HG03575 (cell line): ENCODE data around the gene CATSPER4.
"Not testable (repeated sequence)": the region's sequence is repeated elsewhere in the genome, so short reads cannot be mapped to it uniquely, and the experiment has no call there.

ENCODE experiments used
- ATAC-seq: cut with Tn5 transposase; IDR thresholded peaks from one replicate; pipeline ENCODE4 v1.9.1; 2021; ENCODE audit not compliant: unreplicated experiment, insufficient number of reproducible peaks, low FRiP score; ENCODE audit errors: extremely low read depth

Gene CATSPER4

DNA sequence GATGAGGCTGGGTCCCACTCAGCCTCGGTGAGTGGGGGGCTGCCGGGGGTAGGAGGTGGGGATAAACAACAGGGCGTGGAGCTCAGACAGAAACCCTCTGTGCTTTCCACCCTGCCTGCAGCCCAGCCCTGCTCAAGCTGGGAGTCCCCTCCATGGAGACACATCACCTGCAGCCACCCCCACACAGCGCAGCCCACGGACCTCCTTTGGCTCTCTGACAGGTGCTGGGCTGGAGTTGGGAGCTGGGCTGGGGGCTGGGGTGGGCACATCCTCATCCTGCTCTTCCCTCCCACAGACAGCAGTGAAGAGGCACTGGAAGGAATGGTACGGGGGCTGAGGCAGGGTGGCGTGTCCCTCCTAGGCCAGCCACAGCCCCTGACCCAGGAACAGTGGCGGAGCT is 1.9 kb upstream of the CATSPER4 start:
- ATAC-seq, result no peak

DNA sequence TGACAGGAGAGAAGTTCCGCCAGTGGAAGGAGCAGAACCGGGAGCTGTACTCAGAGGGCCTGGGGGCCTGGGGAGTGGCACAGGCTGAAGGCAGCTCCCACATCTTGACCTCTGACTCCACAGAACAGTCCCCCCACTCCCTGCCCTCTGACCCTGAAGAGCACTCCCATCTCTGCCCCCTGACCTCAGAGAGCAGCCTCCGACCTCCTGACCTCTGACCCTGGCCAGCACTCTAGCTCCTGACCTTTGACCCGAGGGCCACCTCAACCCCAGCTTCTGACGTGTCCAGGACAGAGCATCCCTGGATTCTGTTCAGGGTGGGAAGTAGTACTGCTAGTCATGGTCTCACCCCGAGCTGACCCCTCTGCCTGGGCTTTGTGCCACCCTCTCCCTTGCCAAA is 1.1 kb upstream of the CATSPER4 start:
- ATAC-seq, result no peak

DNA sequence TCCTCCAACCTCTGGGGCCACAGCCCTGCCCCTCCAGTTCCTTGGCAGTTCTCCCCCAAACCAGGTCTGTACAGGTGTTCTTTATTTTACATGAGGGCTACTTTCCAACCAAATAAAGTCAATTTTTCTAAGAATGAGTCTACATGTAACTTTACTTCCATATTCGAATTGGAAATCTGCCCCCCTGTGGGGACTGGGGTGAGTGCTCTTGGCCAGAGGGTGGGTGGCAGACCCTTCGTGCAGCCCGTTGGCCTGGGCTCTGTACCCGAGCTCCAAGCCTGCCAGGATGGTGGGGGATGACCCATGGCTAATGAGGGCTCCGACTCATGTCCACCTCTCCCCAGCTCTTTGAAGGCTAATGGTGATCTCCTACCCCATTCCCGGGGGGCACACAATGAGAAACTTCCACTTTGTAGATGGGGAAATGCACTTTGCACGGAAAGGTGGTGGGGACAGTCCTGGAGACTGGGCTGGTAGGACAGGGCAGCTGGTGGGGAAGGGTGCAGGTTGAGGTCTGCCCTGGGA is 589 bp upstream of the CATSPER4 start:
- ATAC-seq, result no peak

DNA sequence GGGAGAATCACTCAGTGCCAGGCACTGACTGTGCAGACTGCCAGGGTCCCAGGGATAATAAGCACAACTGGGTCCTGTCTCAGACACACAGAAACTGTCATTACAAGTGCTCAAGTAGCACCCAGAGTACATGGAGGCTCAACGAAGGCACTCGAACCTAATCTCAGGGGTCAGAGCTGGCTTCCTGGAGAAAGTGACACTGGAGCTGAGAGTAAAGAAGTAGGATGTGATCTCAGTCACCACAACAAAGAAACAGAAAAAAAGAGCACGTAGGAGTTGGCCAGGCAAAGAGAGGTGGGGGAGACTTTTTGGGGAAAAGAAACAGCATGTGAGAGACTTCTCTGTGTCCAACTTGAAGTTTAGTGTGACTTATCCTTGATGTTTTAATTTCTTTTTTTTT is 1.3 kb downstream of the CATSPER4 start:
- ATAC-seq, result no peak

DNA sequence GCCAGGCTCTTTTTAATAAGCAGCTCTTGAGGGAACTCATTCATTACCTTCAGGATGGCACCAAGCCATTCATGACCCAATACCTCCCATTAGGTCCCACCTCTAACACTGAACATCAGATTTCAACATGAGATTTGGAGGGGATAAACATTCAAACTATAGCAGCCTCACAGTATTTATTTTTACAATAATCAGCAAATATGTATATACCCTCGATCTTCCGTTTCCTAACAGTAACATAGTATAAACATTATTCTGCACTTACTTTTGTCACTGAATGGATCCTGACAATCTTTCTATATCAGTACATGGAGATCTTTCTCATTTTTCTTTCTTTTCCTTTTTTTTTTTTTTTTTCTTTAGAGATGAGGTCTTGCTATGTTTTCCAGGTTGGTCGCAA is 5.4 kb downstream of the CATSPER4 start:
- ATAC-seq, result no peak

DNA sequence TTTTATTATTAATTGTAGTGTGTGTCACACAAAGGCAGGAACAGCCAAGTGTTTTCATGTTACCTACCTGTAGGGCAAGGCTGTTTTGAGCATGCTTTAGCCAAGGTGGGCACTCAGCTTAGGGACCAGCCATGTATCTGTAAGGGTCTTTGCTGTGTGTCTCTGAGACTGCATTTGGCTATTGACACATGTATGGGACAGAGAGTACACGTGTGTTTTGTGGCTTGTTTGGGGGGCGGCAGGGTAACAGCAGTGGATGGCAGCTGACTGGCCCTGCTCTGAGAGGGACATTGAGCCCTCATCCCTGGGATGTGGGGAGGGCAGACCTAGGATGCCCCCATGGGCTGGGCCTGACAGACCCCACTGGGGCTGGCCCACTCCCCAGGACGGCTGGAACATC is 6.9 kb downstream of the CATSPER4 start:
- ATAC-seq, result no peak

DNA sequence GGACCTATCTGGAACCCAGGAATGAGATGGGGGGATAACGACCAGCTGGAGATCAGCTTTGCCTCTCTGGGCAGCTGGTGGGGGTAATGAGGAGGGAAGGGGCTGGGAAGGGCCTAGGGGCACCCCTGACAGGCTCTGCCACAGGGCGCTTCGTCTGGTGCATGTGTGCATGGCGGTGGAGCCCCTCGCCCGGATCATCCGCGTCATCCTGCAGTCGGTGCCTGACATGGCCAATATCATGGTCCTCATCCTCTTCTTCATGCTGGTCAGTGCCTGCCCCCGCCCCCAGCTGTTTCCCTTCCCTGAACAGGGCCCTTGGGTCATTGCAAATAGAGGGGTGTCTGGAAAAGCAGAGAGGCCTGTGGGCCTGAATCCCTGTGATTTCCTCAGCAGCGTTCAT is 7.4 kb downstream of the CATSPER4 start:
- ATAC-seq, result no peak

DNA sequence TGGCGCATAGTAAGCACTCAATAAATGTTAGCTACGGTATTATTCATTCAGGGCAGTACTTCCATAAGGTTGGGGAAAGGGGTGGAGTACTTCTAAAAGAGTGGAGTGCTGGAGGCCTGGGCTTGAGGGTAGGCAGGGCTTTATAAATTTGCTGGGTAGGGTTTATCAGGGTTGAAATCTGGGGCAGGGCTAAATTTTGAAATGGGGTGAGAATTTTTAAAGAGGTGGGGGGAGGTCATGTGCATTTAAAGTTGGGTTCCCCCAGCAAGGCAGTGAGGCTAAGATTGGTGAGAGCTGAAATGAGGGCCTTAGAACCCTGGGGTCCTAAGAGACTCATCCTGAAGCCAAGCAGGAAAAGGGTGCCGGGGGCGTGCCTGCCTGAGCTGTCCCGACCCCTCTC is 10.0 kb downstream of the CATSPER4 start:
- no peak for ATAC-seq

DNA sequence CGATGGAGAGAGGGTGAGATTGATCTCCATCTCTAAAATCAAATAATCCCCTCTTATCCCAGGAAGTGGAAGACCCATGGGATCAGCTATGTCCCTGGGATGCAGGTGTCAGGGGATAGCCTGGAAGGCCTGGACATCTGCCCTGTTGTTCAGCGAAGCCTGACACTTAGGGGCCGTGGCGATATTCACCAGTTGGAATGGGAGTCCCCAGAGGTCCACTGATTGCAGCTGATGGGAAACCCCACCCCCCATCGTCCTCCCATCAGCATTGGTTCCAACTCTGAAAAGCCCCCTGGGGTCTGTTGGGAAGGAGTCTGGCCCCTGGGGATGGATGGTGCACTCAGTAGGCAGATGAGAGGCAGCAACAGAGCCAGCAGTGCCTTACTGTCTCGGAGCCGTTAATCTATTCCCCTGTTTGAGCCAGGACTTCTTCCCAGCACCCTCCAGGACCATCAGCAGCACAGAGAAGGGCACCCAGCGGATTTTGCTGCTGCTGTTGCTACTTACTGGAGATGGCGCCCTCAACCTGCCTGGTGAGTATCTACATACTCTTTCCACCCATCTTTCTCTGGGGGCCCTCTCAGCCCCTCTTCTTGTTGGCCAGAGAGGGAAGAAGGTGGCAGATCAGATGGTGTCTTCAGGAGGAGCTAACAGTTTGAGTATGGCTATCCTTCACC is 13.4 kb downstream of the CATSPER4 start:
- ATAC-seq, result no peak

DNA sequence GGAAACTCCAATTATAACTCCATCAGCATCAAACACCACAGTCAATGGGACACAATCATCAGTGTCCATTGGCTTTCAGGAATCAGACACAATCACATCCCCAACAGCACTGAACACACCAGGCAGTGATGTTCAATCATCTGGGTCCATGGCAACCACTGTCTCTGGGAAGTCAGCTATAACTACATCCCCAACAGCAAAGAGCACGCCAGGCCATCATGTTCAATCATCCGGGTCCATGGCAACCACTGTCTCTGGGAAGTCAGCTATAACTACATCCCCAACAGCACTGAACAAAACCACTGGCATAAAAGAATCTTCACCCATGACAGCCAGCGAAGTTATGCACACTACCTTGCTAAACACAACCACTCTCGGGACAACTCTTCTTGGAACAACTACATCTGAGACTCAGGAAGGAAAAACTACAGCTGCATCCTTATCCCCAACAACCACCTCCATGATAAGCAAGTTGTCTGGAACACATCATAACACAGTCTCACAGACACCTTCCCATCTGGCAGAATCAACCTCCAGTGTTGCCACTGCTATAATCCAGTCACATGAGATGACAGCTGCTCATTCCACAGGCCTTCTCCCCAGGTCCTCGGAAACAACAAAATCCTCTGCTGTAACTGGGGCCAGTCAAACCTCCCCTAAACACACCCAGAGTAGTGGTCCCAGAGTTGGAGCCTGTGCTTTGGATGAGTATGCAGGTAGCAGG is 19.9 kb downstream of the CATSPER4 start:
- ATAC-seq, result no peak

DNA sequence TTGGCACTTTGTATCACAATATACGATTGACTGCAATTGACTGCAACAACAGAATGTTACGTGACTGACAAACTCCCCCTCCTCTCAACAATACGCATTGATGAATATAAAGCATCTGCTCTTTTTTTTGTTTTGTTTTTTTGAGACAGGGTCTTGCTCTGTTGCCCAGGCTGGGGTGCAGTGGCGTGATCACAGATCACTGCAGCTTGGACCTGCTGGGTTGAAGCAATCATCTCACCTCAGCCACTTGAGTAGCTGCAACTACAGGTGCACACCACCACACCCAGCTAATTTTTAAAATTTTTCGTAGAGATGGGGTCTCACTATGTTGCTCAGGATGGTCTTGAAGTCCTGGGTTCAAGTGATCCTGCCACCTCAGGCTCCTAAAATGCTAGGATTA is 22.3 kb downstream of the CATSPER4 start:
- ATAC-seq, result no peak

DNA sequence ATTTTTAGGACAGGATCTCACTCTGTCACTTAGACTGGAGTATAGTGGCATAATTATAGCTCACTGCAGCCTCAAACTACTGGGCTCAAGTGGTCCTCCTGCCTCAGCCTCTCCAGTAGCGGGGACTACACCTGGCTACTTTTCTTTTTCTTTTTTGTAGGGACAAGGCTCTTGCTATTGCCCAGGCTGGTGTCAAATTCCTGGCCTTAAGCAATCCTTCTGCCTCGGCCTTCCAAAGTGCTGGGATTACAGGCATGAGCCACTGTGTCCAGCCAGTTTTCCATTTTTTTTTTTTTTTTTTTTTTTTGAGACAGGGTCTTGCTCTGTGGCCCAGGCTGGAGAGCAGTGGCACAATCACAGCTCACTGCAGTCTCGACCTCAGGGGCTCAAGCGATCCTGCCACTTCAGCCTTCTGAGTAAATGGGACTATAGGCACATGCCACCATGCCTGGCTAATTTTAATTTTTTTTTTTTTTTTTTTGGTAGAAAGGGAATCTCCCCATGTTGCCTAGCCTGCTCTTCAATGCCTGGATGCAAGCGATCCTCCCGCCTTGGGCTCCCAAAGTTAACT is 23.0 kb downstream of the CATSPER4 start:
- no peak for ATAC-seq

DNA sequence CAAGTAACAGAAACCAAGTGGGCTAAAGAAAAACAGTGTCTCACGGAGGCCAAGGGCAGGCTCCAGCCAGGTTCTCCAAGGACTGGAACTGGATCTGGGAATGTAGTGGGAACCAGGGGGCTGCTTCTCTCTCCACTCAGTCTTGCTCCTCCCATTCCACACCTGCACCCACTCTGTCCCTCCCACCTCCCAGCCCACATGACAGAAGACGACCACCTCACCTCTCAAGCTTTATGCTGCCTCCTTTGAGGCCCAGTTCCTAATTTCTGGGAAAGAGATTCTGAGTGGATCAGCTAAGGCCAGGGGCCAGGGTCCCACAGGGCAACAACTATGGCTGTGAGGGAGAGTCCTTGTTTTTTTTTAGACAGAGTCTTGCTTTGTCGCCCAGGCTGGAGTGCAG is 24.8 kb downstream of the CATSPER4 start:
- no peak for ATAC-seq

DNA sequence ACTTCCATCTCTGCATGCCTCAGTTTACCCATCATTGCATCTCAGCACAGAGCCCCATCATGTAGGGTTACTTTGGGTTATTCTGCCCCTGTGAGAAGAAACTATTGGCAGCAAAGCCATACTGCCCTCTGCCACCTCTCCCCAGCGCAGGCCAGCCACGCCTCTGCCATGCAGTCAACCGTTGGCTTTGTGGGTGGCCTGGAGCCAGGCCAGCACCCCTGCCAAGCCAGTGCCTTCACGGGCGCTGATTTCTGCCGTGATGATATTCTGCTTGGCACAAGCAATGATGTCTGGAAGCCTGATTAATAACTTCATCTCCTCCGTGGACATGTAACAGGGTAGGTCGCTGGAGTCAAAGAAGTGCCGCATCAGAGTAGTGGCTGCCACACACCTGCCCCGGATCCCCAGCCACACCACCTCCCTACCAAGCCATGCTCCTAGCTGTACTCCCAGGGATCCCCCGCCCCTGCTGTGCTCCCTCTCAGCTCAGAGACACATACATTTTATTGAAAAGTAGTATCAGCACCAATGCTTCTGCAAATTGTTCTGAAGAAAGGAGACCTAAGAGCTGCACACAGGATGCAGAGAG is 28.6 kb downstream of the CATSPER4 start:
- no peak for ATAC-seq

DNA sequence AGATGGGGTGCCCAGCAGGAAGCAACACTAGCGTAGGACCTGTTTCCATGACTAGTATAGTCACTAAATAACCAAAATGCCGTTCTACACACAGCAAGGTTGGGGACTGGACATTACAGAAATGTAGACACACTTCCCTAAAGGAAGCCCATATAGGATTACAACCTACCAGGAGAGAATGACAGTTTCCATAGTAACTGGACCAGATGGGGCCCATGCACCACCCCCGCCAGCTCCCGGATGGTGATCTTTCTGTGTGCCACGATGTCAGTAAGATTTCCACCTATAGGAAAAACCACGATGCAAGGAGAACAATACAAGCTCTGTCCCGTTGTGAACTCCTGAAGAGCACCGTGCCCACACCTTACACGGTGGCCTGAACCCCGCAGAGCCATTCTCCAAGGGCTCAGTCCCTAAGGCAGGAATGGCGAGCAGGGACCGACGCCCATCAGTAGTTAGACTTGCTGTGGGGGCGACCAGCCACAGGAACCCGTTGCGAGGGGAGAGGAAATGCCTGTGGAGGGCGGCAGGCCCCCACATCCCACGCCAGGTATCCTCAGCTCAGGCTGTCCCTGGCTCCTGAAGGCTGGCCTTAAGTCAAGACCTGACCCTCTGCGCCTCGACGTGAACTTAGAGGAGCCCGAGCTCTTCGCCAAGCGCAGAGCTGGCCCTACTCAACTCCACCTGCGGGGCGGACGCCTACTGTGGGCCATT is 30.0 kb downstream of the CATSPER4 start:
- no peak for ATAC-seq

DNA sequence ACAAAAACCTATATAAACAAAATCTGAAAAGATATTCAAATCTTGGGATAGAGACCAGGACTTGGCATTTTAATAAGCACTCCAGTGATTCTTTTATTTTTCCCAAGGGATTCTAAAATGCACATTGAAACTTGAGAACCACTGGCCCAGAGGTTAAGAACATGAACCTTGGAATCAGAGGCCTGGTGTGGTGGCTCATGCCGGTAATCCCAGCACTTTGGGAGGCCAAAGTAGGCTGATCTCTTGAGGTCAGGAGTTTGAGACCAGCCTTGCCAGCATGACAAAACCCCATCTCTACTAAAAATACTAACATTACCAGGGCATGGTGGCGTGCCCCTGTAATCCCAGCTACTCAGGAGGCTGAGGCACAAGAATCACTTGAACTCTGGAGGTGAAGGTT is 30.7 kb downstream of the CATSPER4 start:
- no peak for ATAC-seq

DNA sequence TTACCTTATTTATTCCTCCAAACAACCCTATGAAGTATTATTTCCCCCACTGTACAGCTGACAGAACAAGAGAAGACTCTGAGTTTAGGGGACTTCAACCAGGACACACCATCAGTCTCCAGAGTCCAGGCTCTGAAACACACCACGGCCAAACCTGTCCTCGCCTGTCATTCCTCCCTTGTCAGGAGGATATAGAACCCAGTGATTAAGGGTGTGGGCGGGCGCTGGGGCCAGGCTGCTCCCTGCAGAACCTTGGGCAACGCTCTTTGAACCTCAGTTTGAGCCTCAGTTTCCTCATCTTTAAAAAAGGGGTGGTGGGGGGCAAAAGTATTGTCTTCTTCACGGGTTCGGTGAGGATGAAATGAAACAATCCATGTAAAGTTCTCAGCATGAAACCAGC is 34.2 kb downstream of the CATSPER4 start:
- no peak for ATAC-seq

DNA sequence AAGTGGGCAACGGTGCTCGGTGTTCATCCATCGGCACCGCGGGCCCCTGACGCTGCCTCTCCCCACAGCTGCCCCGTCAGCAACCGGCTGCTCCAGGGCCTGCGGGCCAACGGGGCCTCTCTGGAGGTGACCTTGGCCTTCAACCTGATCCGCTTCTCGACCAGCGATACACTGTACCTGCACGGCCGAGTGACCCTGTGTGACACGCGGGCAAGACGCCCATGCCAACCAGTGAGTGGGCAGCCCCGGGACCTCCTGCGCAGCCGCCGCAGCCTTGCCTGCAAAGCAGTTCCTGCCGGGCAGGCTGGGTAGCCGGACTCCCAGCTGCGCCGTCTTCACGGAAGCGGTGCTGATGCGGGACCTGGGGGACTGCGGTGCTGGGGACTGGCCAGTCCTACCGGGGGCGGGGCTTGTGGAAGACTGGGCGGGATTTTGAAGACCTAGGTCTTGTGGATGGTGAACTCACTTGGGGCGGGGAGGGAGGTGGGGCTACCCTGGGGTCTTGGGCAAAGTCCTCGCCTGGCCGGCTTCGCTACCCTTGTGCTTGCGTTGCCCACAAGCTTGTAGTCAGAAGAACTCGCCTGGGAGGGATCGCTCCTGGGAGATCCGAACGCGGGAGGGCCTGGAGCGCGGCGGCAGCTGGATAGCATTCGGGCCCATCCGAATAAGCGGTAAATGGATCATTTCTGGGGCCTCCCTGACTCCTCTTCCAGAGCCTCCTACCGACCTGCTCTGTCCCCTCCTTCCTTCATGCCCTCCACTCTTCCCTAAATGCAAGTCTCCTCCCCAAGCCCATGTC is 34.8 kb downstream of the CATSPER4 start:
- ATAC-seq, result no peak

DNA sequence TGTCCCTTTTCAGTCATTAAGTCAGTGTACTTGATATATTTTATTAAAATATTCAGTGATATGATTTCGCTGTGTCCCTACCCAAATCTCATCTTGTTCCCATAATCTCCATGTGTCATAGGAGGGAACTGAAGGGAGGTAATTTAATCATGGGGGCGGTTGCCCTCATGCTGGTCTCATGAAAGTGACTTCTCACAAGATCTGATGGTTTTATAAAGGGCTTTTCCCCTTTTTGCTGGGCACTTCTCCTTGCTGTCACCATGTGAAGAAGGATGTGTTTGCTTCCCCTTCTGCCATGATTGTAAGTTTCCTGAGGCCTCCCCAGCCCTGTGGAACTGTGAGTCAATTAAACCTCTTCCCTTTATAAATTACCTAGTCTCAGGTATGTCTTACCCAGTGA is 40.3 kb downstream of the CATSPER4 start:
- not testable (repeated sequence) for ATAC-seq
